Tongue (tissue), 3 donors: ENCODE data around the gene OR7C1. TPM values are rescaled to one million over a fixed set of nuclear protein-coding genes. Genes with fewer than 3 reads are reported as not detected.
A peak's percentile ranks its signal among the peaks of the same experiment; 100 is the strongest.
"Not testable (repeated sequence)": the region's sequence is repeated elsewhere in the genome, so short reads cannot be mapped to it uniquely, and the experiment has no call there.

ENCODE experiments used
- DNase-seq: peaks from one replicate; pipeline ENCODE4 v3.0.0-alpha.2; 2015
- small RNA-seq: library from RNA; depleted of rRNA; stranded (forward); fragments of <200 nt; gene quantifications from one replicate; pipeline ENCODE3, GENCODE V24; 2014; ENCODE audit warnings: low replicate concordance
- total RNA-seq: library from RNA; depleted of rRNA; stranded (reverse); fragments of >200 nt; gene quantifications from one replicate; pipeline ENCODE4 v1.2.3, GENCODE V29; 2014

Gene OR7C1
- total RNA-seq, 1 donor from 2014 or later = 0.31 TPM

- DNase-seq = not testable (repeated sequence)
Observed at GRCh38 chr19:14765403-14765802, 69.6 kb downstream of the OR7C1 start.

DNA sequence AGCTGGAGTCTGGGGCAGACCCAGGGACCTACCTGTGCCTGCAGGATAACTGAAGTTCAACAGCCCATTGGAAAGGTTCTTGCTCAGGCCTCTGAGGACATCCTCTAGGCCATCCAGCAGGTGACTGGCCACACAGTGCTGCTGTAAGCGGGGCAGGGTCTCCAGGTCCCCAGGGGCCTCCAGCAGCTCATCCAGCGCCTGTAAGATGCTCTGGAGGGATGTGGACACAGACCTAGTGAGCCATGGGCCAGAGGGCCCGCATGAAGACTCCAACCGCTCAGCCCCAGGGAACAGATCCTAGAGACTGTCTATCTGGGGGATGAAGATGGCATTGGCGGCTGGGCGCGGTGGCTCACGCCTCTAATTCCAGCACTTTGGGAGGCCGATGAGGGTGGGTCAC lies 70.6 kb downstream of the OR7C1 start:
- no peak for DNase-seq

GRCh38 chr19:14763497-14764145 lies 71.4 kb downstream of the OR7C1 start:
- DNase-seq = no peak

DNA sequence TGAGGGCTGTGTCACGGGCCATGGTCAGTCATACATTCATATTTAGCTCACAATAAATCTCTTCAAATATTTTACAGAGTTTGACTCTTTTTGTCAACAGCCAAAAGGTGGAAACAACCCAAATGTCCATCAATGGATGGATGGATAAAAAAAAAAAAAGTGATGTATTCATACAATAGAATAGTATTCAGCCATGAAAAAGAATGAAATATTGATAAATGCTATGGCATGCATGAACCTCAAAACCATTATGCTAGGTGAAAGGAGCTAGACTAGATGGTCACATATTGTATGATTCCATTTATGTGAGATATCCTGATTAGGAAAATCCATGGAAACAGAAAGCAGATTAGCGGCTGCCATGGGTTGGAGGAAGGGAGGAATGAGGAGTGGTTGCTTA lies 72.9 kb downstream of the OR7C1 start:
- no peak for DNase-seq

- no peak for DNase-seq
Observed at GRCh38 chr19:14761607-14762006, 73.4 kb downstream of the OR7C1 start.

- DNase-seq = peak; percentile 5
Observed at GRCh38 chr19:14758816-14759215, 76.2 kb downstream of the OR7C1 start.

- no peak for DNase-seq
Observed at GRCh38 chr19:14748601-14749000, 86.4 kb downstream of the OR7C1 start.

Small RNAs within 50 kb of the gene (small RNA-seq; reads per million reads assigned to genes)
- not detected for gene AC005255.1

Other genes starting within 250 kb of the OR7C1 start
- gene ADGRE3, start 160.3 kb downstream of the OR7C1 start, total RNA-seq = not detected
- gene ZNF333, start 145.1 kb downstream of the OR7C1 start, total RNA-seq = 18.1 TPM
- gene ADGRE2, start 56.6 kb downstream of the OR7C1 start, total RNA-seq = 0.31 TPM
- not detected for gene OR7A5, start within 50 bp of the OR7C1 start, total RNA-seq
- gene OR7A10, start 13.7 kb upstream of the OR7C1 start, total RNA-seq = not detected
- not detected for gene OR7A17, start 50.9 kb upstream of the OR7C1 start, total RNA-seq
- not detected for gene OR7C2, start 106.3 kb upstream of the OR7C1 start, total RNA-seq
- gene SLC1A6, start 144.7 kb upstream of the OR7C1 start, total RNA-seq = 0.21 TPM
- gene CASP14, start 214.3 kb upstream of the OR7C1 start, total RNA-seq = 0.10 TPM
- gene OR1I1, start 247.0 kb upstream of the OR7C1 start, total RNA-seq = not detected